ENCODE data around the gene ABTB1. TPM values are rescaled to one million over a fixed set of nuclear protein-coding genes. Genes with fewer than 3 reads are reported as not detected.
A peak's percentile ranks its signal among the peaks of the same experiment; 100 is the strongest.
"Not testable (repeated sequence)": the region's sequence is repeated elsewhere in the genome, so short reads cannot be mapped to it uniquely, and the experiment has no call there.

The ABTB1 gene
- total RNA-seq, 1 experiment from 2014 or later = 5.2 TPM

DNA sequence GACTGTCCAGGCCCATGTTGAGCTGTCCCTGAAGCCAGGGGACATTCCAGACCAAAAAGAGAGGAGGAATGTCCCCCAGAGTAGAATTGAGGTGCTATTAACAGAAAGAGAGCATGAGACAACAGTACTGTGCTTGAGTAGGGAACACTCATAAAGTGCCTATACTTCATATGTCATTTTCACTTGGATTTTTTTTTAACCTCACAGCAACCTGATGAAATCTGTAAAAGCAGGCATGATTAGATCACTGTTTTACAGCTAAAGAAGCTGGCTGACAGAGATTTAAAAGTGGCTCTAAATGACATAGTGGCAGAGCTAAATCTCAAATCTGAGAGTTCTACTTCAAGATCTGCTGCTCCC lies 24.9 kb upstream of the ABTB1 start:
- no peak for DNase-seq (ENCODE audit: low read depth)

GRCh38 chr3:127650236-127650635 lies 22.5 kb upstream of the ABTB1 start:
- DNase-seq (ENCODE audit: low read depth) = no peak

GRCh38 chr3:127651516-127652172 lies 21.1 kb upstream of the ABTB1 start:
- no peak for DNase-seq (ENCODE audit: low read depth)

- DNase-seq (ENCODE audit: low read depth) = peak; percentile 48
These were observed 20.3 kb upstream of the ABTB1 start for GRCh38 chr3:127652246-127652995.

DNA sequence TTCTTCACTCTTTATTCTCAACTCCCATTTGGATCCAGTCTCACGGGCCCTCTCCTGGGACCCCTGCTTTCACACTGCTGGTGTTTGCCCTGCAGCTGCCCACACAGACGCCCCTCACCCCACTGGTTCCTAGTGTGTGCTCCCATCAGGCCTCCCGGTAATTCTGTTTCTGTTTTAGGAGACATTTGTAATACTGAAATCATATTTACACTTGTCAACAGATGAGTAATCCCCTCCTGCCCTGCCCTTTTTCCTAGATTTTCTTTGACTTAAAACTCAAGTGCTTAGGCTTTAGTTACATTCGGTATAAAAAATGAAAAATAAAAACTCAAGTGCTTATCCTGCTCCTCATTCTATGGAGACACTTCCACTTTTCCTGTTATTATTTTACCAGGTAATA lies 18.4 kb upstream of the ABTB1 start:
- no peak for DNase-seq (ENCODE audit: low read depth)

GRCh38 chr3:127654993-127655392 lies 17.8 kb upstream of the ABTB1 start:
- DNase-seq (ENCODE audit: low read depth) = not testable (repeated sequence)

GRCh38 chr3:127655641-127656040 lies 17.1 kb upstream of the ABTB1 start:
- peak; percentile 53 for DNase-seq (ENCODE audit: low read depth)

GRCh38 chr3:127656906-127657305 lies 15.8 kb upstream of the ABTB1 start:
- DNase-seq (ENCODE audit: low read depth) = no peak

- no peak for DNase-seq (ENCODE audit: low read depth)
These were observed 14.5 kb upstream of the ABTB1 start for GRCh38 chr3:127658234-127658633.

DNA sequence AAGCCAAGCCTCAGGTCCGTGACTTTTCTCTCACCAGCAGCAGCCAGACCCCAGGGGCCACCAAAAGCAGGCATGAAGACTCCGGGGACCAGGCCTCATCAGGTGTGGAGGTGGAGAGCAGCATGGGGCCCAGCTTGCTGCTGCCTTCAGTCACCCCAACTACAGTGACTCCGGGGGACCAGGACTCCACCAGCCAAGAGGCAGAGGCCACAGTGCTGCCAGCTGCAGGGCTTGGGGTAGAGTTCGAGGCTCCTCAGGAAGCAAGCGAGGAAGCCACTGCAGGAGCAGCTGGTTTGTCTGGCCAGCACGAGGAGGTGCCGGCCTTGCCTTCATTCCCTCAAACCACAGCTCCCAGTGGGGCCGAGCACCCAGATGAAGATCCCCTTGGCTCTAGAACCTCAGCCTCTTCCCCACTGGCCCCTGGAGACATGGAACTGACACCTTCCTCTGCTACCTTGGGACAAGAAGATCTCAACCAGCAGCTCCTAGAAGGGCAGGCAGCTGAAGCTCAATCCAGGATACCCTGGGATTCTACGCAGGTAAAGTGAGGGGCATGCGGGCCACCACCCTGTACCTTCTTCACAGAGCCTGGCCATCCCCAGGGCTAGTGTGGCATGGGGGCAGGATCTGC lies 12.0 kb upstream of the ABTB1 start:
- no peak for DNase-seq (ENCODE audit: low read depth)

- DNase-seq (ENCODE audit: low read depth) = no peak
These were observed 11.2 kb upstream of the ABTB1 start for GRCh38 chr3:127661600-127661999.

DNA sequence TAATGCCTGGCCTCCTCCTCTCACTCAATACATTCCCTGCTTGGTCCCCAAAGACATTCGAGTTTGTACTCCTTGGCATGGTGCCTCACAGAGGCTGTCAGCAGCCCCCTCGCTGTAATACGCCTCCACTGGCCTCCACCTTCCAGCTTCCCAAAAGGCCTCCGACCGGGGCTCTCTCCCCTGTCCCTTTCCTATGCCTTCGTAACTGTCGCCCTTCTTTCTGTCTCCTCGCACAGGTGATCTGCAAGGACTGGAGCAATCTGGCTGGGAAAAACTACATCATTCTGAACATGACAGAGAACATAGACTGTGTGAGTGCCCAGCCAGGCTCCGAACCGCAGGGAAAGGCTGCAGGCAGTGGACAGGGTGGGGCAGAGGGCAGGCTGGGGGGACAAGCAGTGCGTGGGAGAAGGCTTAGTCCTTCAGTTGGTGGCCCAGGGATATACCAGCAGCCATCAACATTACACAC lies 10.7 kb upstream of the ABTB1 start:
- DNase-seq (ENCODE audit: low read depth) = no peak

- DNase-seq (ENCODE audit: low read depth) = no peak
These were observed 9.6 kb upstream of the ABTB1 start for GRCh38 chr3:127663151-127663550.

- DNase-seq (ENCODE audit: low read depth) = no peak
These were observed 7.6 kb upstream of the ABTB1 start for GRCh38 chr3:127665165-127665564.

GRCh38 chr3:127665586-127665985 lies 7.2 kb upstream of the ABTB1 start:
- DNase-seq (ENCODE audit: low read depth) = no peak

GRCh38 chr3:127666676-127667075 lies 6.1 kb upstream of the ABTB1 start:
- DNase-seq (ENCODE audit: low read depth) = no peak

DNA sequence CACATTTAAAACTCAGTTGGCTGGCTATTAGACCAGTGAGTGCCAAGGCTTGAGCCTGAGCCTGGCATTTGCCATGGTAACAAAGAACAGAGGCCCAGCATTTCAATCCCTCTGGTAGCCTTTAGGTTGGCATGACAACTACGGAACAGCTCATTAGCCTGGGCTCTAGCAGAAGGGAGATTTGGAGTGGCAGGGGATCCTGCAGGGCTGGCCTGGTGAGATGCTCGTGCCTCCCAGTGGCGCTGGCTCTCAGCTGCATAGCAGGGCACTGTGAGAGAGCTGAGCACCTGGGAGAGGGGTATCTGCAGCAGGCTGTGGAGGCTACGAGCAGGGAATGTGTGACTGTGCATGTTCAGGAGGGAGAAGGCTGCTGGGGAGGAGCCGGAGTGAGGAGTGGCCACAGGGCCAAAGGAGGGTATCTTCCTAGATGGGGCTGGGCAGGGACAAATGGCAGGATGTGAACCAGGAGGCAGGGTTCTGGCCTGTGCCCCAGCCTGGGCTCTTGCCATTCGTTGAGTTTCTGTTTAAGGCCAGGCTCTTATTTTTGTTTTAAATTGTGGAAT lies 5.6 kb upstream of the ABTB1 start:
- no peak for DNase-seq (ENCODE audit: low read depth)

DNA sequence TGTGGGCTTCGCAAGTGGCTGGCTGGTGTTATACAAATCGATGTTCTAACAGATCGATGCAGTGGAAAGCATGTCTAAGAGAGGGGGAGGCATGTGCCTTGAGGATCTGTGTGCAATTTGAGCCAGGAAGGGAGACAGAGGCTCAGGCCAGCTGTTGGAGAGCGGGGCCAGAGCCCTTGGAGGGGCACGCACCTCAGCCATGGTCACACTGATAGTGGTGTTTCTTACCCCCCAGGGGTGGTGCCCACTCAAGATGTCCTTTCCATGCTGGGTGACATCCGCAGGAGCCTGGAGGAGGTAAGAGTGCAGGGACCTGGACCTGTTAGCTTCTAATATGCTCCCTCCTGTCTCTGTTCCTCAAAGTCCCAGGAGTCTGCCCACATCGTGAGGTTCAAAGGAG lies 3.8 kb upstream of the ABTB1 start:
- no peak for DNase-seq (ENCODE audit: low read depth)

- DNase-seq (ENCODE audit: low read depth) = no peak
These were observed 3.1 kb upstream of the ABTB1 start for GRCh38 chr3:127669541-127670228.

DNA sequence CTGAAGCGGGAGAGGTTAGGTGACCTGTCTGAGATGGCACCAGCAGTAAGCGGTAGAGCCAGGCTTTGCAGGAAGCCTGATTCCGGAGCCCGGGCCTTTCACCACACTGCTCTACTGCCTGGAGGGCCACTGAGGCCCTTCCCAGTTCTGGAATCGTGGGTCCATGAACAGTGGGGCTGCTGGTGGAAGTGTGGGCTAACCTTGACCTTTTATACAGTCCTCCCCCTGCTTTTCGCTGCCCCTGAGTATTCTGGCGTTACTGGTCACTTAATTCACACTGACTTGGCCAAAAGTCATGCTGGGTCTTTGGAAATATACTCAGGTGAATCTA lies 2.6 kb upstream of the ABTB1 start:
- no peak for DNase-seq (ENCODE audit: low read depth)

- no peak for DNase-seq (ENCODE audit: low read depth)
These were observed 1.8 kb upstream of the ABTB1 start for GRCh38 chr3:127670761-127671522.
